ENCODE measurements around the gene FBXO34.

The FBXO34 gene

DNA sequence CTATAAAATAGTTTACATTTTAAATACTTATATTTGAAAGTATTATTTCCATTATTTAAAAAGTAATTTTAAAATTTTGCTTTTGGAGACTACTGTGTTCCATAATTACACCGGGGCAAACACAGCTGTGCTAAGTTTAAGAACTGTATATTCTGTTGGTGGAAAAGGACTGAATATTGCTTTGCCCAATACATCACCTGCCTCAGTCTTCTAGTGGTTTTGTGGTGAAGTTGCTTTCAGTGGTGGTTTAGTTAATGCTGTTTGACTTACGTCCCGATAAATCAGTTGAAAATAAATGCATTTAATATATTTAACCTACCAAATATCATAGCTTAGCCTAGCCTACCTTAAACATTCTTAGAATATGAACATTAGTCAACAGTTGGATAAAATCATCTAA is 23.4 kb downstream of the FBXO34 start:
- peaks cover 90% of the 10 kb centered on the region for H3K79me2 ChIP-seq (ENCODE audit: insufficient read depth, low read length)
- no peak overlapping the region for H2AFZ ChIP-seq (ENCODE audit: low read depth, low read length)
- H3K4me2 ChIP-seq (ENCODE audit: insufficient read depth, low read length), result no peak overlapping the region
- H3K36me3 ChIP-seq (ENCODE audit: insufficient read depth, low read length), result 0 out of 2 replicates have a peak, but pooled peaks cover 8% of the 10 kb centered on the region
- ATAC-seq (ENCODE audit: insufficient read depth, low read depth) (peak; percentile 89), DNase-seq (no peak)
- H4K20me1 ChIP-seq (ENCODE audit: insufficient read depth, low read length), result peaks cover 38% of the 10 kb centered on the region
- no peak overlapping the region for H3K27ac ChIP-seq (ENCODE audit: low read length)
- no peak overlapping the region for H3K4me3 ChIP-seq (ENCODE audit: low read depth in 1 of 2, low read length in 2 of 2)
- H3K27me3 ChIP-seq (ENCODE audit: insufficient read depth, low read length, poor library complexity), result no peaks in the 10 kb centered on the region
- peaks cover 10% of the 10 kb centered on the region for H3K4me1 ChIP-seq (ENCODE audit: insufficient read depth, low read length)
- TF ChIP-seq CTCF (IDR thresholded peaks at IDR 0.05; ENCODE audit: borderline replicate concordance, extremely low read depth, low read length, poor library complexity, severe bottlenecking) (no peak), EZH2 (IDR thresholded peaks at IDR 0.05; ENCODE audit: borderline replicate concordance, low read depth, low read length, severe bottlenecking) (no peak)
- H3K9me3 ChIP-seq (ENCODE audit: insufficient read depth, low read length, severe bottlenecking), result no peaks in the 10 kb centered on the region
- H3K9ac ChIP-seq (ENCODE audit: low read depth, low read length), result no peak overlapping the region

- TF ChIP-seq CTCF (IDR thresholded peaks at IDR 0.05; ENCODE audit: borderline replicate concordance, extremely low read depth, low read length, poor library complexity, severe bottlenecking) (no peak), EZH2 (IDR thresholded peaks at IDR 0.05; ENCODE audit: borderline replicate concordance, low read depth, low read length, severe bottlenecking) (no peak)
- Histone ChIP-seq H3K36me3 (ENCODE audit: insufficient read depth, low read length) (0 out of 2 replicates have a peak, but pooled peaks cover 8% of the 10 kb centered on the region), H3K79me2 (ENCODE audit: insufficient read depth, low read length) (peaks cover 88% of the 10 kb centered on the region), H3K27me3 (ENCODE audit: insufficient read depth, low read length, poor library complexity) (no peaks in the 10 kb centered on the region), H3K27ac (ENCODE audit: low read length) (no peak overlapping the region), H2AFZ (ENCODE audit: low read depth, low read length) (no peak overlapping the region), H3K9me3 (ENCODE audit: insufficient read depth, low read length, severe bottlenecking) (no peaks in the 10 kb centered on the region), H4K20me1 (ENCODE audit: insufficient read depth, low read length) (peaks cover 29% of the 10 kb centered on the region), H3K4me1 (ENCODE audit: insufficient read depth, low read length) (peaks cover 10% of the 10 kb centered on the region), H3K4me2 (ENCODE audit: insufficient read depth, low read length) (no peak overlapping the region), H3K4me3 (ENCODE audit: low read depth in 1 of 2, low read length in 2 of 2) (no peak overlapping the region), H3K9ac (ENCODE audit: low read depth, low read length) (no peak overlapping the region)
- ATAC-seq (ENCODE audit: insufficient read depth, low read depth) (no peak), DNase-seq (no peak)
Observed at GRCh38 chr14:55297611-55298499, 26.6 kb downstream of the FBXO34 start.

GRCh38 chr14:55298500-55298822 is 27.2 kb downstream of the FBXO34 start:
- ATAC-seq (ENCODE audit: insufficient read depth, low read depth) (no peak), DNase-seq (no peak)
- TF ChIP-seq CTCF (IDR thresholded peaks at IDR 0.05; ENCODE audit: borderline replicate concordance, extremely low read depth, low read length, poor library complexity, severe bottlenecking) (no peak), EZH2 (IDR thresholded peaks at IDR 0.05; ENCODE audit: borderline replicate concordance, low read depth, low read length, severe bottlenecking) (no peak)
- H3K9me3 ChIP-seq (ENCODE audit: insufficient read depth, low read length, severe bottlenecking), result no peaks in the 10 kb centered on the region
- no peak overlapping the region for H3K9ac ChIP-seq (ENCODE audit: low read depth, low read length)
- H3K27me3 ChIP-seq (ENCODE audit: insufficient read depth, low read length, poor library complexity), result no peaks in the 10 kb centered on the region
- H3K4me1 ChIP-seq (ENCODE audit: insufficient read depth, low read length), result peaks cover 10% of the 10 kb centered on the region
- peaks cover 26% of the 10 kb centered on the region for H4K20me1 ChIP-seq (ENCODE audit: insufficient read depth, low read length)
- H3K4me2 ChIP-seq (ENCODE audit: insufficient read depth, low read length), result no peak overlapping the region
- 0 out of 2 replicates have a peak, but pooled peaks cover 8% of the 10 kb centered on the region for H3K36me3 ChIP-seq (ENCODE audit: insufficient read depth, low read length)
- no peak overlapping the region for H3K27ac ChIP-seq (ENCODE audit: low read length)
- H3K79me2 ChIP-seq (ENCODE audit: insufficient read depth, low read length), result peaks cover 86% of the 10 kb centered on the region
- no peak overlapping the region for H2AFZ ChIP-seq (ENCODE audit: low read depth, low read length)
- no peak overlapping the region for H3K4me3 ChIP-seq (ENCODE audit: low read depth in 1 of 2, low read length in 2 of 2)
